Mesenchymal stem cell (in vitro differentiated cells and primary cell): ENCODE measurements around the gene RIN3.
A peak's percentile ranks its signal among the peaks of the same experiment; 100 is the strongest.

Source experiments
- DNase-seq: peaks from one replicate; pipeline ENCODE4 v3.0.0-alpha.2; 2013
- H2AFZ ChIP-seq: one replicate; pipeline ENCODE4 v1.6.1; 2013; ENCODE audit warnings: low read depth, mild to moderate bottlenecking, control low read depth, inconsistent platforms, low read length, moderate library complexity
- H2AK5ac ChIP-seq: 2 replicates; pipeline ENCODE4 v1.6.1; 2013; ENCODE audit warnings: low read length, moderate library complexity, mild to moderate bottlenecking, inconsistent platforms; ENCODE audit not compliant: severe bottlenecking
- H2BK120ac ChIP-seq: one replicate; pipeline ENCODE4 v1.6.1; 2013; ENCODE audit warnings: low read depth, mild to moderate bottlenecking, inconsistent platforms, low read length, moderate library complexity
- H2BK12ac ChIP-seq, 2 experiments: one replicate each; pipeline ENCODE4 v1.6.1; 2013; ENCODE audit warnings: inconsistent platforms in 2 of 2, low read length in 2 of 2, mild to moderate bottlenecking in 2 of 2, moderate library complexity in 2 of 2, control low read depth in 1 of 2
- H2BK15ac ChIP-seq: one replicate; pipeline ENCODE4 v1.6.1; 2013; ENCODE audit warnings: mild to moderate bottlenecking, low read depth, inconsistent platforms; ENCODE audit not compliant: poor library complexity, severe bottlenecking
- H2BK5ac ChIP-seq: 2 replicates; pipeline ENCODE4 v1.6.1; 2013; ENCODE audit warnings: low read depth, mild to moderate bottlenecking, low read length, control low read depth, inconsistent platforms; ENCODE audit not compliant: poor library complexity, severe bottlenecking
- H3K14ac ChIP-seq, 2 experiments: one replicate each; pipeline ENCODE4 v1.6.1; 2013; ENCODE audit warnings: inconsistent platforms in 2 of 2, low read length in 2 of 2, control low read depth in 1 of 2, mild to moderate bottlenecking in 1 of 2, moderate library complexity in 1 of 2
- H3K18ac ChIP-seq, 2 experiments: one replicate each; pipeline ENCODE4 v1.6.1; 2013; ENCODE audit warnings: inconsistent platforms in 2 of 2, low read length in 2 of 2, control low read depth in 1 of 2, low read depth in 1 of 2, mild to moderate bottlenecking in 1 of 2
- H3K23ac ChIP-seq, 2 experiments: one replicate each; pipeline ENCODE4 v1.6.1; 2013; ENCODE audit warnings: inconsistent platforms in 2 of 2, low read length in 2 of 2, mild to moderate bottlenecking in 2 of 2, moderate library complexity in 2 of 2, control low read depth in 1 of 2
- H3K27ac ChIP-seq: 2 replicates; pipeline ENCODE4 v1.5.1; 2013; ENCODE audit warnings: mild to moderate bottlenecking, moderate library complexity, low read length, control low read depth, inconsistent platforms; ENCODE audit not compliant: poor library complexity, severe bottlenecking
- H3K27me3 ChIP-seq, 2 experiments: 2 replicates each; pipeline versions ENCODE4 v1.6.1 to v1.7.0; 2013; ENCODE audit warnings: low read length in 2 of 2, mild to moderate bottlenecking in 2 of 2, moderate library complexity in 2 of 2, control low read depth in 1 of 2, inconsistent platforms in 1 of 2; ENCODE audit not compliant: control insufficient read depth in 1 of 2, insufficient read depth in 1 of 2
- H3K36me3 ChIP-seq, 2 experiments: 2 replicates each; pipeline versions ENCODE4 v1.6.1 to v1.7.0; 2013; ENCODE audit warnings: low read length in 2 of 2, control low read depth in 1 of 2, inconsistent platforms in 1 of 2, low read depth in 1 of 2, mild to moderate bottlenecking in 1 of 2; ENCODE audit not compliant: insufficient read depth in 2 of 2, control insufficient read depth in 1 of 2
- H3K4ac ChIP-seq, 2 experiments: one replicate each; pipeline ENCODE4 v1.6.1; 2013; ENCODE audit warnings: inconsistent platforms in 2 of 2, low read length in 2 of 2, mild to moderate bottlenecking in 2 of 2, moderate library complexity in 2 of 2, control low read depth in 1 of 2, low read depth in 1 of 2
- H3K4me1 ChIP-seq: 2 replicates; pipeline ENCODE4 v1.6.1; 2013; ENCODE audit warnings: low read depth, low read length, control low read depth; ENCODE audit not compliant: control insufficient read depth, insufficient read depth
- H3K4me2 ChIP-seq: 2 replicates; pipeline ENCODE4 v1.6.1; 2013; ENCODE audit warnings: low read length, mild to moderate bottlenecking, inconsistent platforms; ENCODE audit not compliant: poor library complexity, severe bottlenecking
- H3K4me3 ChIP-seq, 2 experiments: 2 replicates each; pipeline versions ENCODE4 v1.5.1 to v1.7.0; 2013; ENCODE audit warnings: low read length in 2 of 2, mild to moderate bottlenecking in 2 of 2, control low read depth in 1 of 2, low read depth in 1 of 2; ENCODE audit not compliant: insufficient read depth in 1 of 2
- H3K79me1 ChIP-seq: replicated peaks from 2 replicates; pipeline ENCODE4 v1.6.1; 2013; ENCODE audit warnings: mild to moderate bottlenecking, control low read depth, low read length, inconsistent platforms; ENCODE audit not compliant: poor library complexity, severe bottlenecking
- H3K9ac ChIP-seq: 2 replicates; pipeline ENCODE4 v1.7.0; 2013; ENCODE audit warnings: mild to moderate bottlenecking, low read length, moderate library complexity
- H3K9me3 ChIP-seq: 2 replicates; pipeline ENCODE4 v1.7.0; 2013; ENCODE audit warnings: mild to moderate bottlenecking, low read length; ENCODE audit not compliant: control insufficient read depth
- H4K8ac ChIP-seq: one replicate; pipeline ENCODE4 v1.6.1; 2013; ENCODE audit warnings: inconsistent platforms, mild to moderate bottlenecking, low read length, moderate library complexity
- H4K91ac ChIP-seq: one replicate; pipeline ENCODE4 v1.6.1; 2013; ENCODE audit warnings: mild to moderate bottlenecking, low read length, inconsistent platforms
- WGBS: methylation state at CpG from one replicate; pipeline ENCODE4 v1.1.7; 2013; ENCODE audit warnings: mixed read lengths; 5-methylcytosine and 5-hydroxymethylcytosine counted together

The RIN3 gene

GRCh38 chr14:92570674-92571262, 57.2 kb downstream of the RIN3 start:
- Histone ChIP-seq H3K36me3 (peaks cover 33 to 61% of the 10 kb centered on the region in 2 experiments), H4K91ac (no peak overlapping the region), H3K9ac (no peak overlapping the region), H4K8ac (no peak overlapping the region), H3K14ac (no peak overlapping the region), H2BK12ac (no peak overlapping the region), H3K79me1 (peaks cover 31% of the 10 kb centered on the region), H3K18ac (no peak overlapping the region), H2AFZ (no peak overlapping the region), H3K23ac (no peak overlapping the region), H3K4me1 (peaks cover 4% of the 10 kb centered on the region), H3K4me2 (no peak overlapping the region), H3K27me3 (no peaks in the 10 kb centered on the region), H2BK120ac (no peak overlapping the region), H2BK5ac (no peak overlapping the region), H3K9me3 (peaks cover 9% of the 10 kb centered on the region), H2BK15ac (no peak overlapping the region), H2AK5ac (no peak overlapping the region), H3K27ac (no peak overlapping the region), H3K4me3 (no peak overlapping the region), H3K4ac (no peak overlapping the region)
- DNase-seq: no peak
- 89% methylated on average over 6 of the region's 6 CpGs for WGBS

- no peak overlapping the region for H2AK5ac ChIP-seq
- no peak overlapping the region for H3K27ac ChIP-seq
- no peak overlapping the region for H3K23ac ChIP-seq
- no peak overlapping the region for H3K14ac ChIP-seq
- peaks cover 26% of the 10 kb centered on the region for H3K79me1 ChIP-seq
- no peak overlapping the region for H3K4me3 ChIP-seq
- no peaks in the 10 kb centered on the region for H3K27me3 ChIP-seq
- DNase-seq: no peak
- no peak overlapping the region for H2BK120ac ChIP-seq
- WGBS: 98% methylated on average over 10 of the region's 10 CpGs
- no peak overlapping the region for H2BK12ac ChIP-seq
- H4K8ac ChIP-seq: peak overlapping the region; percentile 4
- no peak overlapping the region for H2BK15ac ChIP-seq
- H3K36me3 ChIP-seq: peaks cover 30 to 59% of the 10 kb centered on the region in 2 experiments
- no peak overlapping the region for H3K18ac ChIP-seq
- no peak overlapping the region for H3K4me2 ChIP-seq
- H3K4me1 ChIP-seq: peaks cover 4% of the 10 kb centered on the region
- H4K91ac ChIP-seq: no peak overlapping the region
- peaks cover 6% of the 10 kb centered on the region for H3K9me3 ChIP-seq
- H3K9ac ChIP-seq: no peak overlapping the region
- no peak overlapping the region for H2AFZ ChIP-seq
- no peak overlapping the region for H3K4ac ChIP-seq
- H2BK5ac ChIP-seq: no peak overlapping the region
Observed at GRCh38 chr14:92572050-92572449, 58.5 kb downstream of the RIN3 start.

GRCh38 chr14:92573761-92574498, 60.3 kb downstream of the RIN3 start:
- Histone ChIP-seq H2BK12ac (no peak overlapping the region), H4K8ac (no peak overlapping the region), H3K14ac (no peak overlapping the region), H3K4me1 (peaks cover 4% of the 10 kb centered on the region), H3K27ac (no peak overlapping the region), H3K9me3 (no peaks in the 10 kb centered on the region), H3K18ac (no peak overlapping the region), H3K79me1 (peaks cover 15% of the 10 kb centered on the region), H2AFZ (no peak overlapping the region), H3K36me3 (peaks cover 29 to 57% of the 10 kb centered on the region in 2 experiments), H3K9ac (no peak overlapping the region), H3K27me3 (no peaks in the 10 kb centered on the region), H3K4me3 (no peak overlapping the region), H2AK5ac (no peak overlapping the region), H4K91ac (no peak overlapping the region), H3K4ac (no peak overlapping the region), H3K23ac (no peak overlapping the region), H2BK15ac (no peak overlapping the region), H2BK5ac (no peak overlapping the region), H3K4me2 (no peak overlapping the region), H2BK120ac (no peak overlapping the region)
- 93% methylated on average over 8 of the region's 8 CpGs for WGBS
- DNase-seq: no peak

DNA sequence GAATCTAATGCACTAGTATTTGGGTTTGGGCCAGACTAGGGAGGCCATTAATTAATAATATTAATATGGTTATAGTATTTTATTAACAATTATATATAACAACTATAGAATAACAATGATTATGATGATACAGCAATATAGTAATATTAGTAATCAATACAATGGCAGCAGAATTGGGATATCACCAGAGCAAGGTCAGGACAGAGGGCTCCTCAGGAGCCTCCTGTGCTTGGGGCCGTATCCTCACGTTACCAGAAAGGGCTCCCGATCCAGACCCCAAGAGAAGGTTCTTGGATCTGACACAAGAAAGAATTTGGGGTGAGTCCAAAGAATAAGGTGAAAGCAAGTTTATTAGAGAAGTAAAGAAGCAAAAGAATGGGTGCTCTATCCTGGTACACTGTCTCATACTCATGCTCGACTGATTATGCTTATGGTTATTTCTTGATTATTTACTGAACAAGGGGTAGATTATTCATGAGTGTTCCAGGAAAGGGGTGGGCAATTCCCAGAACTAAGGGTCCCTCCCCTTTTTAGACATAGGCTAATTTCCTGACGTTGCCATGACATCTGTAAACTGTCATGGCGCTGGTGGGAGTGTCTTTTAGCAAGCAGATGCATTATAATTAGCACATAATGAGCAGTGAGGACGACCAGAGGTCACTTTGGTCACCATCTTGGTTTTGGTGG, 61.6 kb downstream of the RIN3 start:
- Histone ChIP-seq H3K27ac (no peak overlapping the region), H2BK12ac (no peak overlapping the region), H2BK5ac (no peak overlapping the region), H3K4me2 (no peak overlapping the region), H2AK5ac (no peak overlapping the region), H2BK15ac (no peak overlapping the region), H2AFZ (no peak overlapping the region), H3K4ac (no peak overlapping the region), H3K79me1 (peaks cover 5% of the 10 kb centered on the region), H3K23ac (no peak overlapping the region), H4K8ac (no peak overlapping the region), H3K14ac (no peak overlapping the region), H3K18ac (no peak overlapping the region), H3K4me1 (peaks cover under 1% of the 10 kb centered on the region), H3K27me3 (no peaks in the 10 kb centered on the region), H2BK120ac (no peak overlapping the region), H4K91ac (no peak overlapping the region), H3K36me3 (peaks cover 23 to 62% of the 10 kb centered on the region in 2 experiments), H3K4me3 (no peak overlapping the region), H3K9ac (no peak overlapping the region), H3K9me3 (no peaks in the 10 kb centered on the region)
- 93% methylated on average over 7 of the region's 7 CpGs for whole genome bisulfite sequencing
- no peak for DNase-seq
